H1 (cell line): ENCODE measurements around the gene RPS19.

ENCODE experiments used
- EP300 ChIP-seq, 2 experiments: IDR thresholded peaks; 1 replicate in 1 of 2; 2 replicates in 1 of 2; pipeline ENCODE4 v1.6.1; 2011 to 2012; ENCODE audit warnings: low read depth in 2 of 2, low read length in 2 of 2, mild to moderate bottlenecking in 2 of 2, borderline replicate concordance in 1 of 2, inconsistent platforms in 1 of 2, moderate library complexity in 1 of 2
- GABPA ChIP-seq: IDR thresholded peaks from 2 replicates; pipeline ENCODE4 v1.6.1; 2011; ENCODE audit warnings: mild to moderate bottlenecking, low read length, moderate library complexity, borderline replicate concordance; ENCODE audit not compliant: insufficient read depth
- HDAC2 ChIP-seq, 2 experiments: fragments of 300-600 bp in 1 of 2; sonication (generic) in 1 of 2; IDR thresholded peaks; 2 replicates each; pipeline ENCODE4 v1.6.1; 2011 to 2012; ENCODE audit warnings: low read depth in 2 of 2, low read length in 2 of 2, mild to moderate bottlenecking in 2 of 2, moderate library complexity in 2 of 2, borderline replicate concordance in 1 of 2, inconsistent platforms in 1 of 2
- MAFK ChIP-seq: IDR thresholded peaks from 2 replicates; pipeline ENCODE4 v1.6.1; 2012; ENCODE audit warnings: low read depth, mild to moderate bottlenecking, improper control_type of control experiment, low read length
- POLR2A ChIP-seq, 2 experiments: IDR thresholded peaks; 1 replicate in 1 of 2; 2 replicates in 1 of 2; pipeline ENCODE4 v1.6.1; 2011; ENCODE audit warnings: low read depth in 2 of 2, low read length in 2 of 2, mild to moderate bottlenecking in 2 of 2; ENCODE audit errors: control extremely low read depth in 1 of 2
- POLR2AphosphoS5 ChIP-seq: IDR thresholded peaks from 2 replicates; pipeline ENCODE4 v1.6.1; 2011; ENCODE audit warnings: low read depth, low read length
- SIN3A ChIP-seq, 2 experiments: IDR thresholded peaks in 1 of 2; conservative IDR thresholded peaks in 1 of 2; 2 replicates each; pipeline ENCODE4 v1.6.1; 2011 to 2012; ENCODE audit warnings: low read length in 2 of 2, improper control_type of control experiment in 1 of 2, low read depth in 1 of 2, mild to moderate bottlenecking in 1 of 2
- SP4 ChIP-seq: IDR thresholded peaks from 2 replicates; pipeline ENCODE4 v1.6.1; 2012; ENCODE audit warnings: low read length, inconsistent platforms
- TAF1 ChIP-seq: IDR thresholded peaks from 2 replicates; pipeline ENCODE4 v1.6.1; 2011; ENCODE audit warnings: mild to moderate bottlenecking, low read depth, low read length
- TAF7 ChIP-seq: optimal IDR thresholded peaks from 2 replicates; pipeline ENCODE3; 2011; ENCODE audit warnings: low read depth, mild to moderate bottlenecking, inconsistent platforms, low read length, moderate library complexity, borderline replicate concordance
- TF ChIP-seq, protein P1 (sequence below), 3 experiments: IDR thresholded peaks; 1 replicate in 2 of 3; 2 replicates in 1 of 3; pipeline versions ENCODE4 v1.5.1 to v1.6.1; 2011; ENCODE audit warnings: low read length in 3 of 3, mild to moderate bottlenecking in 3 of 3, inconsistent platforms in 2 of 3, low read depth in 1 of 3, moderate library complexity in 1 of 3; ENCODE audit not compliant: insufficient read depth in 1 of 3; ENCODE audit errors: control extremely low read depth in 1 of 3
- TF ChIP-seq, protein P2 (sequence below): IDR thresholded peaks from 2 replicates; pipeline ENCODE4 v1.6.1; 2012; ENCODE audit warnings: inconsistent platforms

DNA sequence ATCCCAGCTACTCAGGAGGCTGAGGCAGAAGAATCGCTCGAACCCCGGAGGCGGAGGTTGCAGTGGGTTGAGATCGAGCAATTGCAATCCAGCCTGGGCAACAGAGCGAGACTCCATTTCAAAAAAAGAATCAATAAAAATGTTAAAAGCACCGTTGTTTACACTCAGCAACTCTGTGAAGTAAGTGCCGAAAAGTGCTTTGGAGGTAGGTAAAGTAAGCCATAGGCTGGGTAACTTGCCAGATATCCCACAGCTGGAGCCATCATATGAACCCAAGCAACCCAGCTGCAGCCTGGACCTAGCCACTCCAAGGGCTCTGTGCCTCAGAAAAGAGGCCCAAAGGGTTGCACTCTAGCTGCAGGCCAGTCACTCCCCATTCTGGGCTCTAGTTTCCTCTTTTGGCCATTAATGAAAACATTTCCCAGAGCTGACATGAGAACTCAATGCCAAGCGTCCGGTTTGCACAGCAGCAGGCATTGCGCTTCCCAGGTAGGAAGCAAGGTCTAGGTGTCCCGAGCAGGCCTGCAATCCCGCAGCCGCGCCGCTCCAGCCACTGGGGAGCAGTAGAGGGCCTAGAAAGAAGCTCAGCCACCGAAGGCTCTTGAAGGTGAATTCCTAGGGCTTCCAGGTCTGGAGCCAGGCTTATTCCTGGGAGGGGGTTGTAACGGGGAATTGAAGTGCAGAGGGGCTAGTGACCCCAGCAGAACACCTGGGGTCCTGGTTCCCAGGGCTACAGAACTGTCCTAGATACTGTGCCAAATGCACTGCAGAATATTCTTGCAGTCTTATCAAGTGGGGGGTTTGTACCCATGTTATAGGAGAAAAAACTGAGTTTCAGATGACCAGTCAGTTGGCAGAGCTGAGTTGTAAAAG is 13.0 kb downstream of the RPS19 start:
- peak; percentile 86 for TF ChIP-seq POLR2AphosphoS5
- 0 out of 2 replicates have a peak, but pooled peaks have one; percentile 29 for TF ChIP-seq TAF1
- TF ChIP-seq POLR2A (IDR thresholded peaks at IDR 0.05; ENCODE audit: control extremely low read depth in 1 of 2, low read depth in 2 of 2, low read length in 2 of 2), result peak; percentile 77; a peak in 2 of 3 replicates
- TF ChIP-seq HDAC2 (IDR thresholded peaks at IDR 0.05; ENCODE audit: borderline replicate concordance in 1 of 2, low read depth in 2 of 2, low read length in 2 of 2), result no peak
- TF ChIP-seq GABPA, result no peak
- TF ChIP-seq EP300 (IDR thresholded peaks at IDR 0.05; ENCODE audit: borderline replicate concordance in 1 of 2, low read depth in 2 of 2, low read length in 2 of 2), result no peak
- no peak for TF ChIP-seq MAFK
- 0 out of 4 replicates have a peak, but pooled peaks of 1 of the 2 experiments have one; percentile 19 for TF ChIP-seq SIN3A (conservative IDR thresholded peaks at IDR 0.05 in 1 of 2, IDR thresholded peaks at IDR 0.05 in 1 of 2; ENCODE audit: low read depth in 1 of 2, low read length in 2 of 2)
- TF ChIP-seq, protein P1, sequence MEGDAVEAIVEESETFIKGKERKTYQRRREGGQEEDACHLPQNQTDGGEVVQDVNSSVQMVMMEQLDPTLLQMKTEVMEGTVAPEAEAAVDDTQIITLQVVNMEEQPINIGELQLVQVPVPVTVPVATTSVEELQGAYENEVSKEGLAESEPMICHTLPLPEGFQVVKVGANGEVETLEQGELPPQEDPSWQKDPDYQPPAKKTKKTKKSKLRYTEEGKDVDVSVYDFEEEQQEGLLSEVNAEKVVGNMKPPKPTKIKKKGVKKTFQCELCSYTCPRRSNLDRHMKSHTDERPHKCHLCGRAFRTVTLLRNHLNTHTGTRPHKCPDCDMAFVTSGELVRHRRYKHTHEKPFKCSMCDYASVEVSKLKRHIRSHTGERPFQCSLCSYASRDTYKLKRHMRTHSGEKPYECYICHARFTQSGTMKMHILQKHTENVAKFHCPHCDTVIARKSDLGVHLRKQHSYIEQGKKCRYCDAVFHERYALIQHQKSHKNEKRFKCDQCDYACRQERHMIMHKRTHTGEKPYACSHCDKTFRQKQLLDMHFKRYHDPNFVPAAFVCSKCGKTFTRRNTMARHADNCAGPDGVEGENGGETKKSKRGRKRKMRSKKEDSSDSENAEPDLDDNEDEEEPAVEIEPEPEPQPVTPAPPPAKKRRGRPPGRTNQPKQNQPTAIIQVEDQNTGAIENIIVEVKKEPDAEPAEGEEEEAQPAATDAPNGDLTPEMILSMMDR (IDR thresholded peaks at IDR 0.05; ENCODE audit: control extremely low read depth in 1 of 3, insufficient read depth in 1 of 3, low read depth in 1 of 3, low read length in 3 of 3), result peak; percentile 87 to 91 (median 90)
- TF ChIP-seq TAF7, result no peak
- TF ChIP-seq, protein P2, sequence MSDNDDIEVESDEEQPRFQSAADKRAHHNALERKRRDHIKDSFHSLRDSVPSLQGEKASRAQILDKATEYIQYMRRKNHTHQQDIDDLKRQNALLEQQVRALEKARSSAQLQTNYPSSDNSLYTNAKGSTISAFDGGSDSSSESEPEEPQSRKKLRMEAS, result 0 out of 2 replicates have a peak, but pooled peaks have one; percentile 14
- TF ChIP-seq SP4, result no peak
